SK-N-SH (cell line): Measurements from ENCODE around the gene CTTNBP2NL. TPM values are rescaled to one million over a fixed set of nuclear protein-coding genes. Genes with fewer than 3 reads are reported as not detected.
"Not testable (repeated sequence)": the region's sequence is repeated elsewhere in the genome, so short reads cannot be mapped to it uniquely, and the experiment has no call there.

ENCODE experiments used
- CTCF ChIA-PET: fragments of 300-600, 350-600 bp; formaldehyde crosslinking; extraction: SDS; loops from one replicate; lab custom pipeline; 2021; lab: Yijun Ruan, JAX
- POLR2A ChIA-PET: fragments of 350-600 bp; sonication (Branson Sonifier 250); formaldehyde crosslinking; extraction: SDS; loops from one replicate; lab custom pipeline; 2020; ENCODE audit warnings: antibody characterized with exemption, inconsistent platforms; lab: Yijun Ruan, JAX
- DNase-seq: peaks from one replicate; pipeline ENCODE4 v3.0.0; 2012
- H2AFZ ChIP-seq: fragments of 200-600 bp; sonication (generic); 2 replicates; pipeline ENCODE4 v1.8.1; 2016; ENCODE audit warnings: antibody characterized with exemption, mild to moderate bottlenecking, low read depth
- H3F3A ChIP-seq: fragments of 200-600 bp; sonication (generic); replicated peaks from 2 replicates; pipeline ENCODE3; 2016; ENCODE audit warnings: antibody characterized with exemption, mild to moderate bottlenecking; ENCODE audit not compliant: insufficient read depth
- H3K27ac ChIP-seq, 2 experiments: fragments of 200-500 bp in 1 of 2; fragments of 200-600 bp in 1 of 2; sonication (Bioruptor generic) in 1 of 2; sonication (generic), shearing (Covaris generic) in 1 of 2; 2 replicates each; pipeline versions ENCODE4 v1.5.1 to v1.6.1; 2014 to 2016; ENCODE audit warnings: low read depth in 2 of 2, inconsistent platforms in 1 of 2, low read length in 1 of 2, mild to moderate bottlenecking in 1 of 2, mixed read lengths in 1 of 2
- H3K27me3 ChIP-seq: fragments of 200-600 bp; sonication (generic), shearing (Covaris generic); 2 replicates; pipeline ENCODE4 v1.6.1; 2016; ENCODE audit warnings: mixed run types; ENCODE audit not compliant: insufficient read depth
- H3K36me3 ChIP-seq, 2 experiments: fragments of 200-500 bp in 1 of 2; fragments of 200-600 bp in 1 of 2; sonication (Bioruptor generic) in 1 of 2; sonication (generic) in 1 of 2; replicated peaks in 1 of 2; 2 replicates each; pipeline versions ENCODE3 to v1.5.1; 2014 to 2016; ENCODE audit warnings: low read length in 1 of 2, mild to moderate bottlenecking in 1 of 2; ENCODE audit not compliant: insufficient read depth in 2 of 2, control insufficient read depth in 1 of 2
- H3K4me1 ChIP-seq, 2 experiments: fragments of 200-500 bp in 1 of 2; fragments of 200-600 bp in 1 of 2; sonication (Bioruptor generic) in 1 of 2; sonication (generic), shearing (Covaris generic) in 1 of 2; 2 replicates each; pipeline versions ENCODE4 v1.5.1 to v1.6.1; 2014 to 2016; ENCODE audit warnings: low read depth in 1 of 2, low read length in 1 of 2, mixed run types in 1 of 2; ENCODE audit not compliant: insufficient read depth in 2 of 2, control insufficient read depth in 1 of 2
- H3K4me2 ChIP-seq: fragments of 200-600 bp; sonication (generic), shearing (Covaris generic); 2 replicates; pipeline ENCODE4 v1.6.1; 2017; ENCODE audit warnings: mixed run types
- H3K4me3 ChIP-seq, 2 experiments: fragments of 200-500 bp in 1 of 2; fragments of 200-600 bp in 1 of 2; sonication (Bioruptor generic) in 1 of 2; sonication (generic), shearing (Covaris generic) in 1 of 2; 2 replicates each; pipeline versions ENCODE4 v1.5.1 to v1.8.1; 2014 to 2016; ENCODE audit warnings: low read depth in 2 of 2, inconsistent platforms in 1 of 2, low read length in 1 of 2, mild to moderate bottlenecking in 1 of 2, mixed read lengths in 1 of 2, moderate library complexity in 1 of 2
- H3K79me2 ChIP-seq: fragments of 200-600 bp; sonication (generic); 2 replicates; pipeline ENCODE4 v1.8.1; 2017; ENCODE audit warnings: mild to moderate bottlenecking; ENCODE audit not compliant: insufficient read depth
- H3K9ac ChIP-seq: fragments of 200-600 bp; sonication (generic); 2 replicates; pipeline ENCODE4 v1.6.1; 2017; ENCODE audit warnings: mixed run types
- H3K9me2 ChIP-seq: fragments of 200-600 bp; sonication (generic); 2 replicates; pipeline ENCODE4 v1.6.1; 2017; ENCODE audit warnings: mixed run types
- H3K9me3 ChIP-seq: fragments of 200-600 bp; sonication (generic); 2 replicates; pipeline ENCODE4 v1.6.1; 2017; ENCODE audit warnings: mixed run types, mild to moderate bottlenecking, moderate library complexity
- H4K20me1 ChIP-seq: fragments of 200-600 bp; sonication (generic); 2 replicates; pipeline ENCODE4 v1.6.1; 2017; ENCODE audit warnings: mild to moderate bottlenecking, mixed run types; ENCODE audit not compliant: insufficient read depth
- ELF1 ChIP-seq: IDR thresholded peaks from 2 replicates; pipeline ENCODE4 v1.4.0; 2012
- EP300 ChIP-seq, 2 experiments: IDR thresholded peaks; 2 replicates each; pipeline versions ENCODE4 v1.4.0 to v1.6.1; 2012; ENCODE audit warnings: borderline replicate concordance in 1 of 2, low read depth in 1 of 2, low read length in 1 of 2
- FOXM1 ChIP-seq: IDR thresholded peaks from 2 replicates; pipeline ENCODE4 v1.4.0; 2012; ENCODE audit warnings: low read depth, mild to moderate bottlenecking
- MXI1 ChIP-seq: IDR thresholded peaks from 2 replicates; pipeline ENCODE4 v1.6.1; 2012; ENCODE audit warnings: mild to moderate bottlenecking, low read depth, low read length, improper control_type of control experiment
- NRF1 ChIP-seq: IDR thresholded peaks from 2 replicates; pipeline ENCODE4 v1.6.1; 2012; ENCODE audit warnings: low read depth, mild to moderate bottlenecking, low read length
- POLR2AphosphoS5 ChIP-seq: IDR thresholded peaks from 2 replicates; pipeline ENCODE4 v1.6.1; 2012; ENCODE audit warnings: low read depth, low read length
- RAD21 ChIP-seq: IDR thresholded peaks from 2 replicates; pipeline ENCODE4 v1.6.1; 2012; ENCODE audit warnings: mild to moderate bottlenecking, low read length
- RCOR1 ChIP-seq: fragments of 150-350 bp; IDR thresholded peaks from 2 replicates; pipeline ENCODE4 v1.6.1; 2017; ENCODE audit warnings: antibody characterized with exemption, low read length
- RFX5 ChIP-seq: IDR thresholded peaks from 2 replicates; pipeline ENCODE4 v1.6.1; 2012; ENCODE audit warnings: mild to moderate bottlenecking, improper control_type of control experiment, low read length
- RXRA ChIP-seq: IDR thresholded peaks from 2 replicates; pipeline ENCODE4 v1.4.0; 2012; ENCODE audit warnings: low read depth, mild to moderate bottlenecking, borderline replicate concordance
- SIN3A ChIP-seq: IDR thresholded peaks from 2 replicates; pipeline ENCODE4 v1.6.1; 2012; ENCODE audit warnings: low read depth, mild to moderate bottlenecking, low read length, moderate library complexity, borderline replicate concordance
- TAF1 ChIP-seq: IDR thresholded peaks from 2 replicates; pipeline ENCODE4 v1.6.1; 2012; ENCODE audit warnings: low read depth, mild to moderate bottlenecking, low read length, moderate library complexity, borderline replicate concordance
- TCF12 ChIP-seq: IDR thresholded peaks from 2 replicates; pipeline ENCODE4 v1.4.0; 2012
- USF1 ChIP-seq: IDR thresholded peaks from 2 replicates; pipeline ENCODE4 v1.4.0; 2012; ENCODE audit warnings: low read depth, borderline replicate concordance
- YY1 ChIP-seq: IDR thresholded peaks from 2 replicates; pipeline ENCODE4 v1.4.0; 2012; ENCODE audit warnings: low read depth, mild to moderate bottlenecking
- ZBTB33 ChIP-seq: IDR thresholded peaks from 2 replicates; pipeline ENCODE4 v1.4.0; 2012; ENCODE audit warnings: low read depth, borderline replicate concordance
- whole genome bisulfite sequencing: methylation state at CpG from one replicate; pipeline ENCODE4 v1.1.6; 2017; ENCODE audit warnings: low lambda C conversion rate; 5-methylcytosine and 5-hydroxymethylcytosine counted together
- polyA plus RNA-seq, 3 experiments: library from polyadenylated mRNA; depleted of rRNA; stranded (reverse); fragments of >200 nt; gene quantifications; 2 replicates each; pipeline ENCODE4 v1.2.3, GENCODE V29; 2012

CTTNBP2NL gene
- polyA plus RNA-seq, 1 of the 3 experiments (the other 2 are of a cell fraction), result 4.9 TPM

- POLR2A ChIA-PET, H3K79me2 ChIP-seq, H3K9me3 ChIP-seq, H3K27ac ChIP-seq, DNase-seq, H3K4me3 ChIP-seq, H3K27me3 ChIP-seq, H3K9ac ChIP-seq, H3K4me1 ChIP-seq, H4K20me1 ChIP-seq, H3K36me3 ChIP-seq, H3F3A ChIP-seq, H3K9me2 ChIP-seq, H2AFZ ChIP-seq, H3K4me2 ChIP-seq: not testable (repeated sequence)
- WGBS, result 84% methylated on average over 6 of the region's 6 CpGs
- CTCF ChIA-PET, result interaction anchor here (1.1 to 1.2 kb wide), 3 partner anchors 15 to 221 kb away, joined by 3 read pairs; no protein-coding TSS in a partner anchor
Measured at GRCh38 chr1:112487686-112488085, 91.7 kb downstream of the CTTNBP2NL start.

GRCh38 chr1:112488141-112488540 is 92.1 kb downstream of the CTTNBP2NL start:
- no peaks in the 10 kb centered on the region for H3K27me3 ChIP-seq
- ChIA-PET POLR2A (no interaction called here), CTCF (interaction anchor here (1.1 to 1.2 kb wide), 3 partner anchors 14 to 220 kb away, joined by 3 read pairs; no protein-coding TSS in a partner anchor)
- no peaks in the 10 kb centered on the region for H4K20me1 ChIP-seq
- no peak overlapping the region for H3K9ac ChIP-seq
- H3F3A ChIP-seq, result no peaks in the 10 kb centered on the region
- 90% methylated on average over 5 of the region's 5 CpGs for WGBS
- no peaks in the 10 kb centered on the region for H3K79me2 ChIP-seq
- TF ChIP-seq RFX5 (no peak), SIN3A (no peak), POLR2AphosphoS5 (no peak), FOXM1 (no peak), MXI1 (no peak), TCF12 (no peak), YY1 (no peak), RAD21 (no peak), ELF1 (no peak), RCOR1 (no peak), NRF1 (no peak), RXRA (no peak), USF1 (no peak), ZBTB33 (no peak), EP300 (IDR thresholded peaks at IDR 0.05; ENCODE audit: borderline replicate concordance in 1 of 2, low read depth in 1 of 2, low read length in 1 of 2) (no peak), TAF1 (no peak)
- no peaks in the 10 kb centered on the region for H3K36me3 ChIP-seq
- H2AFZ ChIP-seq, result no peak overlapping the region
- no peak overlapping the region for H3K4me2 ChIP-seq
- no peak overlapping the region for H3K27ac ChIP-seq
- H3K9me2 ChIP-seq, result no peaks in the 10 kb centered on the region
- no peaks in the 10 kb centered on the region for H3K4me1 ChIP-seq
- H3K4me3 ChIP-seq, result no peak overlapping the region
- no peaks in the 10 kb centered on the region for H3K9me3 ChIP-seq
- DNase-seq, result no peak
